Esophagus squamous epithelium (tissue), 5 donors: ENCODE measurements around the gene OPRM1. TPM values are rescaled to one million over a fixed set of nuclear protein-coding genes. Genes with fewer than 3 reads are reported as not detected.

Experiments used
- DNase-seq: peaks from one replicate; lab custom pipeline; 2025; lab: John Stamatoyannopoulos, UW
- H3K27ac ChIP-seq, 4 donors: fragments of 200-600 bp; sonication (generic); one replicate each; pipeline ENCODE4 v1.5.1; 2016 to 2019; ENCODE audit warnings: mild to moderate bottlenecking in 1 of 4
- H3K27me3 ChIP-seq, 4 donors: fragments of 200-600 bp; sonication (generic); 1 replicate in 3 of 4; 2 replicates in 1 of 4; pipeline versions ENCODE4 v1.5.1 to v1.6.0; 2017 to 2021; ENCODE audit warnings: antibody characterized with exemption in 1 of 4
- H3K36me3 ChIP-seq, 3 donors: fragments of 200-600 bp; sonication (generic); one replicate each; pipeline ENCODE4 v1.5.1; 2016 to 2019
- H3K4me1 ChIP-seq, 3 donors: fragments of 200-600 bp; sonication (generic); one replicate each; pipeline ENCODE4 v1.5.1; 2017 to 2019
- H3K4me3 ChIP-seq, 4 donors: fragments of 200-600 bp; sonication (generic); 1 replicate in 3 of 4; 2 replicates in 1 of 4; pipeline ENCODE4 v1.5.1; 2016 to 2019; ENCODE audit warnings: mild to moderate bottlenecking in 2 of 4, moderate library complexity in 1 of 4
- H3K9me3 ChIP-seq, 3 donors: fragments of 200-600 bp; sonication (generic); one replicate each; pipeline ENCODE4 v1.5.1; 2016 to 2019
- CTCF ChIP-seq, 6 experiments: fragments of 450-650 bp in 4 of 6; fragments of 200-600 bp in 2 of 6; sonication (generic) in 2 of 6; IDR thresholded peaks; one replicate each; pipeline ENCODE4 v1.5.1; 2016 to 2019; ENCODE audit warnings: antibody characterized with exemption in 6 of 6, mild to moderate bottlenecking in 4 of 6, moderate library complexity in 4 of 6
- POLR2A ChIP-seq, 4 donors: fragments of 450-650 bp; IDR thresholded peaks; one replicate each; pipeline ENCODE4 v1.6.1; 2017; ENCODE audit warnings: antibody characterized with exemption in 4 of 4, mild to moderate bottlenecking in 4 of 4, moderate library complexity in 3 of 4
- WGBS, 2 donors: methylation state at CpG; one replicate each; pipeline ENCODE4 v1.1.5; 2018; 5-methylcytosine and 5-hydroxymethylcytosine counted together
- intact Hi-C: fragments of 100-400 bp; cut with DNase I; formaldehyde crosslinking; loops from one replicate; pipeline ENCODE4 v1.15.0; 2022
- total RNA-seq, 4 donors: library from RNA; depleted of rRNA; stranded (reverse); fragments of >200 nt; gene quantifications; one replicate each; pipeline ENCODE4 v1.1.0, GENCODE V29; 2016
- donor health status: DM: yes; HTN: yes; CAD: no.

OPRM1 gene
- total RNA-seq, 4 donors from 2014 or later, result not detected

DNA sequence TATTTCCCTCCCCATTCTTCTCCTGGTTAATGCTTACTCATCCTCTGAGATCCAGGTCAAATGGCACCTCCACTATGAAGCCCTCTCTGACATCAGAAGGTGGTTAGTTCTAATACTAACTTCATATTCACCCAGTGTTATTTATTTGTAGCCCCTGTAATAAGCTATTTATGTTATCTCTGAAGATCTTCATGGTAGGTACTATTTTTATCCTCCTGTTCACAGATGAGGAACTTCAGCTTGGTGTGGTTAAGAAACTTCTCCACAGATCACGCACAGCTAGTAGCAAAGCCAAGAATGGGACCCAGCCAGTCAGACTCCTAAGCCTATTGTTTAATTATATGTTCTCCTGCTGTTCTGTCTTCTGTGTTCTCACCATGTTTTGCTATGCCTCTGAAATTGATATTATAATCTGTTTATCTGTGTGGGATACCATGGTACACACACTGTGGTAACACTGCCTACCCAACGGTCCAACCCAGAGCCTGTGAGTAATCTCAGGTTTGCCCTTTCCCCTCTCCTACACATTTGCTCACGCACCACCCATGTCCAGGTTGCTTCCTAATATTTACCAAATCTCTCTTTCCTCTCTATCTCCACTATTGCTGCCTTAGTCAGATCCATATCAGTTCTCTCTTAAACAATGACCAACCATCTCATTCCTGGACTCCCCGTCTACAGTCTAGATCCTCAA lies 219.2 kb downstream of the OPRM1 start:
- Histone ChIP-seq H3K4me3 (no peak overlapping the region), H3K36me3 (no peaks in the 10 kb centered on the region), H3K27me3 (no peaks in the 10 kb centered on the region), H3K4me1 (no peaks in the 10 kb centered on the region), H3K27ac (no peak overlapping the region), H3K9me3 (peaks cover 0 to 3% (median 0%) of the 10 kb centered on the region in 3 donors)
- intact Hi-C loops, result no loop called here
- no peak for DNase-seq
- TF ChIP-seq CTCF (IDR thresholded peaks at IDR 0.05), result no peak
- no peak for TF ChIP-seq POLR2A (IDR thresholded peaks at IDR 0.05)
- WGBS, 2 donors, result 76 to 86% methylated on average over 4 of the region's 4 CpGs

GRCh38 chr6:154261688-154262397 lies 222.8 kb downstream of the OPRM1 start:
- Histone ChIP-seq H3K36me3 (no peaks in the 10 kb centered on the region), H3K4me3 (no peak overlapping the region), H3K4me1 (no peaks in the 10 kb centered on the region), H3K9me3 (no peaks in the 10 kb centered on the region), H3K27ac (no peak overlapping the region), H3K27me3 (no peaks in the 10 kb centered on the region)
- intact Hi-C loops, result no loop called here
- no peak for DNase-seq
- 75 to 89% methylated on average over 7 of the region's 7 CpGs for WGBS, 2 donors
- TF ChIP-seq POLR2A (IDR thresholded peaks at IDR 0.05) (no peak), CTCF (IDR thresholded peaks at IDR 0.05) (no peak)

- Histone ChIP-seq H3K27ac (no peak overlapping the region), H3K27me3 (no peaks in the 10 kb centered on the region), H3K4me3 (no peak overlapping the region), H3K9me3 (no peaks in the 10 kb centered on the region), H3K36me3 (no peaks in the 10 kb centered on the region), H3K4me1 (no peaks in the 10 kb centered on the region)
- TF ChIP-seq POLR2A (IDR thresholded peaks at IDR 0.05), result no peak
- no peak for TF ChIP-seq CTCF (IDR thresholded peaks at IDR 0.05)
- DNase-seq, result no peak
- intact Hi-C loops, result no loop called here
Measured at GRCh38 chr6:154266560-154267099, 227.6 kb downstream of the OPRM1 start.

- Histone ChIP-seq H3K9me3 (no peaks in the 10 kb centered on the region), H3K4me1 (no peaks in the 10 kb centered on the region), H3K36me3 (no peaks in the 10 kb centered on the region), H3K27me3 (no peaks in the 10 kb centered on the region), H3K27ac (no peak overlapping the region), H3K4me3 (no peak overlapping the region)
- no peak for DNase-seq
- WGBS, 2 donors, result 87 to 90% methylated on average over 2 of the region's 3 CpGs
- intact Hi-C loops, result no loop called here
- TF ChIP-seq CTCF (IDR thresholded peaks at IDR 0.05) (no peak), POLR2A (IDR thresholded peaks at IDR 0.05) (no peak)
Measured at GRCh38 chr6:154267508-154268106, 228.6 kb downstream of the OPRM1 start.

- Histone ChIP-seq H3K4me1 (no peaks in the 10 kb centered on the region), H3K36me3 (no peaks in the 10 kb centered on the region), H3K27me3 (no peaks in the 10 kb centered on the region), H3K4me3 (no peak overlapping the region), H3K9me3 (no peaks in the 10 kb centered on the region), H3K27ac (no peak overlapping the region)
- no peak for DNase-seq
- 74 to 89% methylated on average over 3 of the region's 3 CpGs for WGBS, 2 donors
- intact Hi-C loops, result no loop called here
- no peak for TF ChIP-seq POLR2A (IDR thresholded peaks at IDR 0.05)
- TF ChIP-seq CTCF (IDR thresholded peaks at IDR 0.05), result no peak
Measured at GRCh38 chr6:154268486-154268885, 229.4 kb downstream of the OPRM1 start.
